ENCODE data around the gene TAS2R8. TPM values are rescaled to one million over a fixed set of nuclear protein-coding genes. Genes with fewer than 3 reads are reported as not detected.

TAS2R8 gene
- total RNA-seq, 1 experiment from 2014 or later: not detected

DNA sequence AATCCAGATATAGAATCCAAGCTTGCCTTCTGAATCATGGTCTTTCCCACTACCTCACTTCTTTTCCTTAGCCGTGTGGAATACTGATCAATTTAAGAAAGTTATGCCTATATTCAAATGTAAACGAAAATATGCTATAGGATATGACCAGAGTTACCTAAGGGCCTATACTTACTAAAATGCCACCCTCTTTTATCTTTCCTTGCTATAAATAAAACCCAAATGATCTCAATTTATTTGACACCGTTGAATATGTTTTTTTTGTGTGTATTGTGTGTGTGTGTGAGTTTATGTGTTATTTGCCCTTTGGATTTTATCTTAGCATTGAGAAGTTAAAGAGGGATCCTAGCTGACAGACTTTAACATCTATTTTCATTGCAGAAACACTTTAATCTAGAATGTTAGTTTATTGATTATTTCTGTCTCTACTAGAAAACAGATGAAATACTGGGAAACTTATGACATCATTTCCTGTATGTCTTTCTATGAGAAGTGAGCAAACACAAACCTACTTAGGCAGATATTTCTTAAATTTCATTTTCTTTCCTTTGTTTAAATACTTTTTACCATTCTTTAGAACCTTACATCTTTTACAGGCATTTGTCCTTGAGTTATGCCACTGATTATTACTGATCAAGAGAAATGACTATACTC lies 4.9 kb upstream of the TAS2R8 start:
- RAD21 ChIA-PET (ENCODE audit: low non-redundant PET in 1 of 2, low total read pairs in 2 of 2, uncharacterized antibody in 2 of 2, unreplicated experiment in 2 of 2): no interaction called here
- intact Hi-C loops (cut with micrococcal nuclease): no loop called here
- no peaks in the 10 kb centered on the region for H3K36me3 ChIP-seq (ENCODE audit: control insufficient read depth in 1 of 2, insufficient read depth in 2 of 2, low read length in 2 of 2)
- no peak overlapping the region for H3K9ac ChIP-seq (ENCODE audit: low read length)
- H3K9me3 ChIP-seq (ENCODE audit: control insufficient read depth in 1 of 2, insufficient read depth in 1 of 2, low read depth in 1 of 2, low read length in 2 of 2): no peaks in the 10 kb centered on the region
- no peak overlapping the region for H3K4me2 ChIP-seq (ENCODE audit: low read length)
- H4K20me1 ChIP-seq (ENCODE audit: insufficient read depth): no peaks in the 10 kb centered on the region
- ATAC-seq (no peak), DNase-seq (ENCODE audit: low read depth, low spot score) (no peak)
- POLR2A ChIA-PET: no interaction called here
- TF ChIP-seq, protein P1, sequence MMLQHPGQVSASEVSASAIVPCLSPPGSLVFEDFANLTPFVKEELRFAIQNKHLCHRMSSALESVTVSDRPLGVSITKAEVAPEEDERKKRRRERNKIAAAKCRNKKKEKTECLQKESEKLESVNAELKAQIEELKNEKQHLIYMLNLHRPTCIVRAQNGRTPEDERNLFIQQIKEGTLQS (IDR thresholded peaks at IDR 0.05): no peak
- TF ChIP-seq, protein P2, sequence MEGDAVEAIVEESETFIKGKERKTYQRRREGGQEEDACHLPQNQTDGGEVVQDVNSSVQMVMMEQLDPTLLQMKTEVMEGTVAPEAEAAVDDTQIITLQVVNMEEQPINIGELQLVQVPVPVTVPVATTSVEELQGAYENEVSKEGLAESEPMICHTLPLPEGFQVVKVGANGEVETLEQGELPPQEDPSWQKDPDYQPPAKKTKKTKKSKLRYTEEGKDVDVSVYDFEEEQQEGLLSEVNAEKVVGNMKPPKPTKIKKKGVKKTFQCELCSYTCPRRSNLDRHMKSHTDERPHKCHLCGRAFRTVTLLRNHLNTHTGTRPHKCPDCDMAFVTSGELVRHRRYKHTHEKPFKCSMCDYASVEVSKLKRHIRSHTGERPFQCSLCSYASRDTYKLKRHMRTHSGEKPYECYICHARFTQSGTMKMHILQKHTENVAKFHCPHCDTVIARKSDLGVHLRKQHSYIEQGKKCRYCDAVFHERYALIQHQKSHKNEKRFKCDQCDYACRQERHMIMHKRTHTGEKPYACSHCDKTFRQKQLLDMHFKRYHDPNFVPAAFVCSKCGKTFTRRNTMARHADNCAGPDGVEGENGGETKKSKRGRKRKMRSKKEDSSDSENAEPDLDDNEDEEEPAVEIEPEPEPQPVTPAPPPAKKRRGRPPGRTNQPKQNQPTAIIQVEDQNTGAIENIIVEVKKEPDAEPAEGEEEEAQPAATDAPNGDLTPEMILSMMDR (IDR thresholded peaks at IDR 0.05 in 2 of 3, conservative IDR thresholded peaks at IDR 0.05 in 1 of 3; ENCODE audit: borderline replicate concordance in 1 of 3, insufficient read depth in 1 of 3, low read depth in 2 of 3, low read length in 2 of 3): no peak
- TF ChIP-seq EGR1 (IDR thresholded peaks at IDR 0.05; ENCODE audit: low read depth) (no peak), ZNF274 (IDR thresholded peaks at IDR 0.05; ENCODE audit: low read depth, low read length) (no peak), RAD21 (IDR thresholded peaks at IDR 0.05; ENCODE audit: low read depth) (no peak), EZH2phosphoT487 (IDR thresholded peaks at IDR 0.05; ENCODE audit: borderline replicate concordance) (no peak), ZFX (IDR thresholded peaks at IDR 0.05) (no peak), YY1 (IDR thresholded peaks at IDR 0.05; ENCODE audit: extremely low read depth, insufficient replicate concordance, low read depth, low read length) (no peak)
- H3K4me1 ChIP-seq (ENCODE audit: control insufficient read depth in 1 of 2, insufficient read depth in 2 of 2, low read length in 2 of 2): no peaks in the 10 kb centered on the region
- H3K79me2 ChIP-seq (ENCODE audit: insufficient read depth, low read length): no peaks in the 10 kb centered on the region
- CTCF ChIA-PET: no interaction called here
- H3K9me2 ChIP-seq (ENCODE audit: insufficient read depth): no peaks in the 10 kb centered on the region; the same call in 1 of the 2 replicates
- no peak overlapping the region for H2AFZ ChIP-seq (ENCODE audit: low read depth, low read length, poor library complexity, severe bottlenecking)
- no peak overlapping the region for H3K4me3 ChIP-seq (replicated peaks in 1 of 2; ENCODE audit: low read depth in 1 of 2, low read length in 2 of 2)
- no TSS peak for BruUV-seq (replicated peaks)
- H3K27ac ChIP-seq (ENCODE audit: low read depth, low read length): no peak overlapping the region
- no peaks in the 10 kb centered on the region for H3K27me3 ChIP-seq (ENCODE audit: insufficient read depth, low read length)
